Measurements from ENCODE around the gene LDLRAD4.

- TF ChIP-seq POLR2AphosphoS5 (IDR thresholded peaks at IDR 0.05) (no peak), POLR2A (IDR thresholded peaks at IDR 0.05; ENCODE audit: low read depth) (no peak)
- TF ChIP-seq, protein P1, sequence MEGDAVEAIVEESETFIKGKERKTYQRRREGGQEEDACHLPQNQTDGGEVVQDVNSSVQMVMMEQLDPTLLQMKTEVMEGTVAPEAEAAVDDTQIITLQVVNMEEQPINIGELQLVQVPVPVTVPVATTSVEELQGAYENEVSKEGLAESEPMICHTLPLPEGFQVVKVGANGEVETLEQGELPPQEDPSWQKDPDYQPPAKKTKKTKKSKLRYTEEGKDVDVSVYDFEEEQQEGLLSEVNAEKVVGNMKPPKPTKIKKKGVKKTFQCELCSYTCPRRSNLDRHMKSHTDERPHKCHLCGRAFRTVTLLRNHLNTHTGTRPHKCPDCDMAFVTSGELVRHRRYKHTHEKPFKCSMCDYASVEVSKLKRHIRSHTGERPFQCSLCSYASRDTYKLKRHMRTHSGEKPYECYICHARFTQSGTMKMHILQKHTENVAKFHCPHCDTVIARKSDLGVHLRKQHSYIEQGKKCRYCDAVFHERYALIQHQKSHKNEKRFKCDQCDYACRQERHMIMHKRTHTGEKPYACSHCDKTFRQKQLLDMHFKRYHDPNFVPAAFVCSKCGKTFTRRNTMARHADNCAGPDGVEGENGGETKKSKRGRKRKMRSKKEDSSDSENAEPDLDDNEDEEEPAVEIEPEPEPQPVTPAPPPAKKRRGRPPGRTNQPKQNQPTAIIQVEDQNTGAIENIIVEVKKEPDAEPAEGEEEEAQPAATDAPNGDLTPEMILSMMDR (IDR thresholded peaks at IDR 0.05) = no peak
Observed at GRCh38 chr18:13239171-13239956, 20.8 kb downstream of the LDLRAD4 start.
